B cell (primary cell): ENCODE results near the gene EML5. TPM values are rescaled to one million over a fixed set of nuclear protein-coding genes. Genes with fewer than 3 reads are reported as not detected.

Experiments
- ATAC-seq: fragments of 200-7000 bp; cut with Tn5 transposase; one replicate; pipeline ENCODE4 v1.10.0; 2021; ENCODE audit warnings: low read depth, mild to moderate bottlenecking, moderate number of reproducible peaks, moderate library complexity
- CTCF ChIA-PET: fragments of 350-600 bp; sonication (Branson Sonifier 250); formaldehyde crosslinking; loops from one replicate; lab custom pipeline; 2021; ENCODE audit warnings: antibody characterized with exemption, inconsistent platforms; lab: Charles Lee
- POLR2A ChIA-PET: fragments of 350-600 bp; sonication (Branson Sonifier 250); formaldehyde crosslinking; loops from one replicate; lab custom pipeline; 2021; ENCODE audit warnings: antibody characterized with exemption; lab: Charles Lee
- DNase-seq: peaks from one replicate; pipeline ENCODE4 v3.0.0; 2013
- H2AFZ ChIP-seq: 2 replicates; pipeline ENCODE4 v1.6.1; 2012; ENCODE audit warnings: mild to moderate bottlenecking, low read depth, low read length; ENCODE audit not compliant: insufficient read depth, poor library complexity, severe bottlenecking
- H3K27ac ChIP-seq, 2 donors: 1 replicate in 1 of 2; 2 replicates in 1 of 2; pipeline ENCODE4 v1.5.1; 2012 to 2013; ENCODE audit warnings: low read length in 2 of 2, mild to moderate bottlenecking in 2 of 2, moderate library complexity in 1 of 2
- H3K27me3 ChIP-seq, 4 experiments: fragments of 200-600 bp in 1 of 4; sonication (generic) in 1 of 4; replicated peaks in 1 of 4; 1 replicate in 2 of 4; 2 replicates in 2 of 4; pipeline versions ENCODE4 v1.6.1 to v1.7.0; 2013 to 2016; ENCODE audit warnings: low read length in 3 of 4, mild to moderate bottlenecking in 2 of 4, mixed read lengths in 1 of 4, moderate library complexity in 1 of 4; ENCODE audit not compliant: insufficient read depth in 4 of 4, control insufficient read depth in 3 of 4; ENCODE audit errors: control extremely low read depth in 1 of 4
- H3K36me3 ChIP-seq, 2 experiments: replicated peaks in 1 of 2; 1 replicate in 1 of 2; 2 replicates in 1 of 2; pipeline versions ENCODE4 v1.6.1 to v1.7.1; 2013; ENCODE audit warnings: low read length in 1 of 2; ENCODE audit not compliant: insufficient read depth in 2 of 2, control insufficient read depth in 1 of 2; ENCODE audit errors: control extremely low read depth in 1 of 2, extremely low read depth in 1 of 2
- H3K4me1 ChIP-seq, 2 donors: fragments of 200-600 bp in 1 of 2; sonication (generic) in 1 of 2; 1 replicate in 1 of 2; 2 replicates in 1 of 2; pipeline versions ENCODE4 v1.5.1 to v1.6.1; 2013 to 2017; ENCODE audit warnings: low read length in 2 of 2; ENCODE audit not compliant: control insufficient read depth in 2 of 2, insufficient read depth in 2 of 2
- H3K4me2 ChIP-seq: replicated peaks from 2 replicates; pipeline ENCODE3; 2012; ENCODE audit warnings: mild to moderate bottlenecking, low read depth, low read length; ENCODE audit not compliant: poor library complexity, severe bottlenecking
- H3K4me3 ChIP-seq, 5 experiments: fragments of 200-600 bp in 1 of 5; sonication (generic) in 1 of 5; 1 replicate in 3 of 5; 2 replicates in 2 of 5; pipeline versions ENCODE4 v1.5.1 to v1.7.0; 2011 to 2016; ENCODE audit warnings: low read length in 4 of 5, mild to moderate bottlenecking in 4 of 5, low read depth in 2 of 5, control low read depth in 1 of 5, moderate library complexity in 1 of 5; ENCODE audit not compliant: insufficient read depth in 1 of 5; ENCODE audit errors: control extremely low read depth in 1 of 5, extremely low read depth in 1 of 5
- H3K79me2 ChIP-seq: fragments of 200-600 bp; sonication (generic); one replicate; pipeline ENCODE4 v1.6.0; 2016; ENCODE audit warnings: low read length; ENCODE audit not compliant: control insufficient read depth, insufficient read depth
- H3K9ac ChIP-seq: fragments of 200-600 bp; sonication (generic); 2 replicates; pipeline ENCODE4 v1.6.1; 2017; ENCODE audit warnings: mild to moderate bottlenecking, low read length, moderate library complexity
- H3K9me3 ChIP-seq, 3 donors: one replicate each; pipeline versions ENCODE4 v1.6.1 to v1.7.1; 2013; ENCODE audit warnings: low read length in 2 of 3; ENCODE audit not compliant: control insufficient read depth in 2 of 3, insufficient read depth in 1 of 3; ENCODE audit errors: control extremely low read depth in 1 of 3
- H4K20me1 ChIP-seq: 2 replicates; pipeline ENCODE4 v1.6.0; 2012; ENCODE audit warnings: mild to moderate bottlenecking, low read length; ENCODE audit not compliant: insufficient read depth, control insufficient read depth, poor library complexity, severe bottlenecking
- H3K27ac Mint-ChIP-seq: one replicate; pipeline ENCODE4 v1.8.0; 2021; ENCODE audit warnings: mixed read lengths
- H3K27me3 Mint-ChIP-seq: one replicate; pipeline ENCODE4 v1.8.0; 2021; ENCODE audit warnings: mixed read lengths
- H3K4me1 Mint-ChIP-seq: one replicate; pipeline ENCODE4 v1.8.0; 2021; ENCODE audit warnings: mixed read lengths
- H3K4me3 Mint-ChIP-seq: one replicate; pipeline ENCODE4 v1.8.0; 2021; ENCODE audit warnings: mixed read lengths
- H3K9me3 Mint-ChIP-seq: one replicate; pipeline ENCODE4 v1.8.0; 2022; ENCODE audit warnings: mixed read lengths; ENCODE audit not compliant: insufficient read depth
- EZH2 ChIP-seq: IDR thresholded peaks from 2 replicates; pipeline ENCODE4 v1.6.1; 2012; ENCODE audit warnings: borderline replicate concordance, low read depth, mild to moderate bottlenecking, moderate library complexity, low read length; ENCODE audit not compliant: insufficient read depth, poor library complexity, severe bottlenecking
- WGBS: methylation state at CpG from one replicate; pipeline ENCODE4 v1.1.5; 2013; ENCODE audit warnings: missing lambda C conversion rate; ENCODE audit not compliant: insufficient coverage; 5-methylcytosine and 5-hydroxymethylcytosine counted together
- intact Hi-C: fragments of 100-400 bp; cut with micrococcal nuclease; formaldehyde crosslinking; loops from one replicate; pipeline ENCODE4 v1.10.0; 2022
- polyA plus RNA-seq: library from polyadenylated mRNA; depleted of rRNA; stranded (reverse); fragments of >200 nt; gene quantifications from 2 replicates; pipeline ENCODE4 v1.2.3, GENCODE V29; 2012
- total RNA-seq, 2 donors: library from RNA; stranded (reverse); fragments of 120-200 nt in 1 of 2; gene quantifications; 1 replicate in 1 of 2; 2 replicates in 1 of 2; pipeline versions ENCODE4 v1.2.3 to v1.2.4, GENCODE V29; 2013 to 2022
- TF ChIP-seq, protein P1 (sequence below): fragments of 200-600 bp; IDR thresholded peaks from one replicate; pipeline ENCODE4 v1.8.0; 2022; ENCODE audit warnings: antibody characterized with exemption, mild to moderate bottlenecking

The EML5 gene
- total and polyA plus RNA-seq, 2 donors (not counting 1 experiment from before 2014, with no cell fraction given) = 1.7 to 6.9 TPM

DNA sequence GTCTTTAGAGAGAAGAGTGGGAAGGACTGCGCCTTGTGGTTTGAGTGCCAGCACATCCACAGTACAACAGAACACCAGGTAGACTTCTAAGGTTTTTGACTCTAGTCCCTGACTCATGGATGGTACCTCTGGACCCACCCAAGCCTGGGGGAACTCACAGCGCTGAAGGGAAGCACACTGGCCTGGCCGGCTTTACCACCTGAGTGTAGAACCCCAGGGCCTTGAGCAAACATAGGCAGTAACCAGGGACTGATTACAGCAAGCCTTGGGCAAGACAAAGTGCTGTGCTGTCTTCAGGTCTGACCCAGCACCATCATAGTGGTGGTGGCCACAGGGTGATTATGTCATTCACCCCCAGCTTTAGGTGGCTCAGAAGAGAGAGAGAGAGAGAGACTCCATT is 17.2 kb downstream of the EML5 start:
- Histone ChIP-seq H3K27ac (no peak overlapping the region), H3K27me3 (no peaks in the 10 kb centered on the region), H3K9me3 (peaks cover 0 to 4% (median 0%) of the 10 kb centered on the region in 3 donors), H2AFZ (no peak overlapping the region), H4K20me1 (no peaks in the 10 kb centered on the region), H3K36me3 (no peaks in the 10 kb centered on the region), H3K9ac (no peak overlapping the region), H3K4me3 (no peak overlapping the region), H3K4me1 (no peaks in the 10 kb centered on the region), H3K4me2 (no peak overlapping the region), H3K79me2 (no peaks in the 10 kb centered on the region)
- TF ChIP-seq, protein P1, sequence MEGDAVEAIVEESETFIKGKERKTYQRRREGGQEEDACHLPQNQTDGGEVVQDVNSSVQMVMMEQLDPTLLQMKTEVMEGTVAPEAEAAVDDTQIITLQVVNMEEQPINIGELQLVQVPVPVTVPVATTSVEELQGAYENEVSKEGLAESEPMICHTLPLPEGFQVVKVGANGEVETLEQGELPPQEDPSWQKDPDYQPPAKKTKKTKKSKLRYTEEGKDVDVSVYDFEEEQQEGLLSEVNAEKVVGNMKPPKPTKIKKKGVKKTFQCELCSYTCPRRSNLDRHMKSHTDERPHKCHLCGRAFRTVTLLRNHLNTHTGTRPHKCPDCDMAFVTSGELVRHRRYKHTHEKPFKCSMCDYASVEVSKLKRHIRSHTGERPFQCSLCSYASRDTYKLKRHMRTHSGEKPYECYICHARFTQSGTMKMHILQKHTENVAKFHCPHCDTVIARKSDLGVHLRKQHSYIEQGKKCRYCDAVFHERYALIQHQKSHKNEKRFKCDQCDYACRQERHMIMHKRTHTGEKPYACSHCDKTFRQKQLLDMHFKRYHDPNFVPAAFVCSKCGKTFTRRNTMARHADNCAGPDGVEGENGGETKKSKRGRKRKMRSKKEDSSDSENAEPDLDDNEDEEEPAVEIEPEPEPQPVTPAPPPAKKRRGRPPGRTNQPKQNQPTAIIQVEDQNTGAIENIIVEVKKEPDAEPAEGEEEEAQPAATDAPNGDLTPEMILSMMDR = no peak
- no peak for TF ChIP-seq EZH2
- H3K27me3 Mint-ChIP-seq = no peaks in the 10 kb centered on the region
- H3K27ac Mint-ChIP-seq = no peak overlapping the region
- intact Hi-C loops = no loop called here
- H3K4me3 Mint-ChIP-seq = no peak overlapping the region
- CTCF ChIA-PET = interaction anchor here (1.2 kb wide), 1 partner anchor 108 kb away, joined by 4 read pairs; no protein-coding TSS in a partner anchor
- no peak for DNase-seq
- POLR2A ChIA-PET = no interaction called here
- no peaks in the 10 kb centered on the region for H3K4me1 Mint-ChIP-seq
- H3K9me3 Mint-ChIP-seq = no peaks in the 10 kb centered on the region
- 100% methylated on average over 3 of the region's 3 CpGs for WGBS
- no peak for ATAC-seq

DNA sequence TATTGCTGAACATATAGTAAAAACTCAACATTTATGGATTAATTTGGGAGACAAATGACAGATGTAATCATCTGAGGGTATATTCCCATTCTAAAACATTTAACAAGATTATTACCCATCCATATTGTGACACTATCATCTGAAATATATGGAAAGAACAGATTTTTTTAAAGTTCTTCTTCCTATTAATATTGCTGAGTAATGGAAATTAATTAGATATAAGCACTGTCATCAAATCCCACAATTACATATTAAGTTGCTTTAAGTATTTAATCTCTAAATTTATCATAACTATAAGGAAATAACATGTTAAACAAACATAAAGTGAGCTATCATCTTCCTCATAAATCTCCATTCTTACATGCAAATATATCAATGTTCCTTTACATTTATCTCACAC is 22.0 kb downstream of the EML5 start:
- H3K9me3 Mint-ChIP-seq = no peaks in the 10 kb centered on the region
- DNase-seq (no peak), ATAC-seq (no peak)
- Histone ChIP-seq H3K4me2 (no peak overlapping the region), H3K4me1 (no peaks in the 10 kb centered on the region), H3K4me3 (no peak overlapping the region), H3K9ac (no peak overlapping the region), H3K27me3 (no peaks in the 10 kb centered on the region), H3K79me2 (no peaks in the 10 kb centered on the region), H3K27ac (no peak overlapping the region), H3K36me3 (no peaks in the 10 kb centered on the region), H3K9me3 (peaks cover 1 to 15% (median 10%) of the 10 kb centered on the region in 3 donors), H4K20me1 (no peaks in the 10 kb centered on the region), H2AFZ (no peak overlapping the region)
- no peaks in the 10 kb centered on the region for H3K4me1 Mint-ChIP-seq
- POLR2A ChIA-PET = no interaction called here
- no peak overlapping the region for H3K4me3 Mint-ChIP-seq
- intact Hi-C loops = no loop called here
- CTCF ChIA-PET = no interaction called here
- H3K27me3 Mint-ChIP-seq = no peaks in the 10 kb centered on the region
- H3K27ac Mint-ChIP-seq = no peak overlapping the region
- no peak for TF ChIP-seq EZH2
- TF ChIP-seq, protein P1 = no peak
